Measurements from ENCODE around the gene SMARCA2.
A peak's percentile ranks its signal among the peaks of the same experiment; 100 is the strongest.

The SMARCA2 gene

DNA sequence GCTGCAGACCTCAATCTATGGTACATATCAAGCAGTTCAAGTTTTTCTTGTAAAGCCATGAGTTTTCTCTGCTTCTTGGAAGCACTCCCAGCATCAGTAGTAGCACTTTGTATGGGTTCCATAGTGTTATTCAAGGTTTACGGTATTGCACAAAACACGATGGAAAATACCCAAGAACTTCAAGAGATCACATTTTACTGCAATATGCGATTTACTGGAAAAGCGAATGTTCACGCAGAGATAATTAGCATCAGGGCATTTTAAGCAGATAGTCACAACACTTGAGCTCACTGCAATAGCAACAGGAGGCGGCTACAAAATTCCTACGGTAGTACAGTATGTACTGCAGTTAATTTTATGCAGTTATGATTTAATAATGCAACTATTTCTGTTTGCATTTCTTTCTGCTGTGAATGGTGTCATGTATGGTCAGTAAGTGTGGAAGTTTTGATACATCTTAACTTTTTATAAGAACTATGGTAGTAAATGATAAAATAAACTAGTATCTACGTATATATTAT, 200.8 kb downstream of the SMARCA2 start:
- DNase-seq (ENCODE audit: low read depth), result no peak

- DNase-seq (ENCODE audit: low read depth), result no peak
Observed at GRCh38 chr9:2216591-2216990, 201.4 kb downstream of the SMARCA2 start.

- DNase-seq (ENCODE audit: low read depth), result no peak
Observed at GRCh38 chr9:2217540-2217939, 202.4 kb downstream of the SMARCA2 start.

DNA sequence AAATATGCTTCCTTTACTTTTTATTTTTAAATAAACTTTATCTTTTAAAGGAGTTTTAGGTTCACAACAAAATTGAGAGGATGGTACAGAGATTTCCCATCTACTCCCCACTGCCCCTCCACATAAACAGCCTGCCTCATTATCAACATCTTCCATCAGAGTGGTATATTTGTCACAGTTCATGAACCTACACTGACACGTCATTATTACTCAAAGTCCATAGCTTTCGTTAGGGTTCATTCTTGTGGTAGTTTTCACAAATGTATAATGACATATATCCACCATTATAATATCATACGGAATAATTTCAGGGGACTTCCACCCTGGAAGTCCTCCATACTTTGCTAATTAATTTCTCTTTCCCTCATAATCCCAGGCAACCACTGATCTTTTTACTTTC, 204.9 kb downstream of the SMARCA2 start:
- DNase-seq (ENCODE audit: low read depth), result no peak

DNA sequence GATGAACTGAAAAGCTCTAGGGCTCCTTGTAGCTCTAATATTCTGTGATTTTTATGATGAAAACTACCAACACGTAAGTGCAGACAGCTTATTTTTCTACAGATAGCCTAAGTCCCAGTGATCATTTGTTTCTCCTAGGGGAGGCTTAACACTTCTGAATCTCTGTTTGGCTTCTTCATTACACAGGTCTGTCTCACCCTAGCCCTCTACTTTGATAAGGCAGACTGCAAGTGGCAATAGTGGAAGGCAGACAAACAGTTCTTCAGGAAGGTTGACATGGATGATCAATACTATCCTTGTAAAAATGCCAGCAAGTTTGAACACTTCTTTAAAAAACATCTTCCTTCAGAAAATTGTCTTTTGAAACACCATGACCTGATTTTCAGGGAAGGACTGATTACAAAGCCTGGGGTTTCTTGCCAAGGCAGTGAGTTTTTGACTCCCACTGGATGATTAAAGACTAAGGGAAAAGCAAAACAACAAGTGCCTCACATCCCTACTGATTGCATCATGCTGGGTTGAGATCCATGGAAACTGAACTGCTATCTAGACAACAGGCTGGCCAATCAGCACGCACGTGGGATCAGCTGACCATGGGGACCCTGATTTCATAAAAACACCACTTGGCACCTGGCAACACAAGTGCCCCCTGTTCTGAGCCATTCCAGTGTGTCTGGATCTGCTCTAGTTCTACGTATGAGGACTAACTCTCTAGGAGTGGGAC, 212.2 kb downstream of the SMARCA2 start:
- no peak for DNase-seq (ENCODE audit: low read depth)

- DNase-seq (ENCODE audit: low read depth), result no peak
Observed at GRCh38 chr9:2228132-2228531, 213.0 kb downstream of the SMARCA2 start.

DNA sequence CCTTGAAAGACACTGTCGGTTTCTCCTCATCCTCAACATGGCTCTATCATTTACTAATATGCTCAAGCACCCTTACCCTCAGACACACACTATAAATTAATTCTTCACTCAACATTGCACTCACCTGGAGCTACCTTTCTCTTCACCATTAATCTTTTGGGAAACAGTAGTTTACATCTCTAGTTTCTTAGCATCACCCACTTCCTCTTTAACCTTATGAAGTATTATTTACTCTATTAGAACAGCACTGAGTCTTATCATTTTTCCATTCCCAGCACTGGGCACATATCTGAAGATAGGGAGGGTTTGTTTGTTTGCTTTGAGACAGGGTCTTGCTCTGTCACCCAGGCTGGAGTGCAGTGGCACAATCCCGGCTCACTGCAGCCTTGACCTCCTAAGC, 213.5 kb downstream of the SMARCA2 start:
- DNase-seq (ENCODE audit: low read depth), result no peak

GRCh38 chr9:2229109-2229721, 214.1 kb downstream of the SMARCA2 start:
- no peak for DNase-seq (ENCODE audit: low read depth)

- no peak for DNase-seq (ENCODE audit: low read depth)
Observed at GRCh38 chr9:2230362-2230761, 215.2 kb downstream of the SMARCA2 start.

DNA sequence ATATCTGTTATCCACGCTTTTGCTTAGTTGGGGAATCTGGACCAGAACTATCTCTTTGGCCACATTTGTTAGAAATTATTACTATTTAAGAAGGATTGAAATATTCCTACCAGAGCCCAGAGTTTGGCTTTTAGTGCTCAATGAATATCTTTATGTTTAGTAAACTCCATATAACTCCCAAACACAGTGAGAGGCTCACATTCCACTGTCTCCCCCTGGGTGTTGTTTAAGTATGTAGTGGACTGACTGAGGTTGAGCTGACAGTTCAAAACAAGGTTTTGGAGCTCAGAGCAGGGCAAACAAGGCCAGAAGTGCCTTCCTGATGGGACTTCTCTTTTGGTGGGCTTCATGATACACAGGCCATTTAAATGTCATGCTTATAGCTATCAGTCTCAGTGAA, 216.0 kb downstream of the SMARCA2 start:
- no peak for DNase-seq (ENCODE audit: low read depth)

DNA sequence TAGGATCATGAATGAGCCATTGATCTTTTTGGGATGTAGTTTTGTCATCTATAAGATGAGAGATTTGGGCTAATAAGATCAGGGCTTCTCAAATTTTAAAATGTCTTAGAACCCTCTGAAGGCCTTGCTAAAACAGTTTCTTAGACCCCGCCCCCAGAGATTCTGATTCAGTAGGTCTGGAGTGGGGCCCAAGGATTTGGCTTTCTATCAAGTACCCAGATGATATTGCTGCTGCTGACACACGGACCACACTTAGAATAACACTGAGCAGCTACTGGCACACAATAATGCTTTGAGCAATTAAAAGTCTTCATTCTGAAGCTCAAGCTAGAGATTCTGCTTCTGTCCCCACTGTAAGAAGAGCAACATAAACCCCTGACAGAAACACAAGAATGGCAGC, 216.7 kb downstream of the SMARCA2 start:
- DNase-seq (ENCODE audit: low read depth), result no peak

- DNase-seq (ENCODE audit: low read depth), result no peak
Observed at GRCh38 chr9:2233274-2233673, 218.1 kb downstream of the SMARCA2 start.

DNA sequence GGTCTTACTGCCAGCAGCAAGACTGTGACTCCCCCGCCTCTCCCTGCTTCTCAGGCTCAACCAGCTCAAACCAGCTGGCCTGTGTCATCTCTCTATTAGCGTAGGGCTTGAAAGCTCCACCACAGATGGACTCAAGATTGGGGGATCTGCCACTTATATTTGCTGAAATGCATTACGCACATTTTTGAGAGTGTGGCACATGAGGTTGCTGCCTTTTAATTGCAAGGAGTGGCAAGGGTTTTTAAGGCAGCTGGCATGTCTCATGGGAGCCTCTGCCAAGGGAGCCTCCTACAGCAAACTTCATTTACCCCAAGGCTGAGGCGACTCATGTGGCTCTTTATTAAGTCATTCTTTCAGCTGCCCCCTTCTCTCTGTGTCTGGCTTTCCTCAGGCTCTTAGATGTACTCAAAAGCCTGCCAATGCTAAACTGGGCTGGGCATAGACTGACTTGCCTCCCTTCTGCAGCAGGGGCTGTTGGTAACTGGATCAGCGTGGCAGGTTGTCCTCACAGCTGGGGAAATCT, 219.3 kb downstream of the SMARCA2 start:
- DNase-seq (ENCODE audit: low read depth), result no peak

DNA sequence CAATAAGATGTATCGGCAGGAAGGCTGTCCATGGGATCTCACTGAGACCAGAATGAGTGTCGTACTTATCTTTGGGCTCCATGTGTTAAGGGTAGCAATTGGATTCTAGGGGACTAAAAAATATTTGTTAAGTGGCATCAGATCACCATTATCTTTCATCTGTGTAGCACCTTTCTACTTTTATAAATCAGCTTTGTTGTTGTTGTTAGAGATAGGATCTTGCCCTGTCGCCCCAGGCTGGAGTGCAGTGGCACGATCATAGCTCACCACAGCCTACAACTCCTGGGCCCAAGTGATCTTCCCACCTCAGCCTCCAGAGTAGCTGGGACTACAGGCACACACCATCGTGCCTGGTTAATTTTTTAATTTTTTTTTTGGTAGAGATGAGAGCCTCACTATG, 220.5 kb downstream of the SMARCA2 start:
- no peak for DNase-seq (ENCODE audit: low read depth)

DNA sequence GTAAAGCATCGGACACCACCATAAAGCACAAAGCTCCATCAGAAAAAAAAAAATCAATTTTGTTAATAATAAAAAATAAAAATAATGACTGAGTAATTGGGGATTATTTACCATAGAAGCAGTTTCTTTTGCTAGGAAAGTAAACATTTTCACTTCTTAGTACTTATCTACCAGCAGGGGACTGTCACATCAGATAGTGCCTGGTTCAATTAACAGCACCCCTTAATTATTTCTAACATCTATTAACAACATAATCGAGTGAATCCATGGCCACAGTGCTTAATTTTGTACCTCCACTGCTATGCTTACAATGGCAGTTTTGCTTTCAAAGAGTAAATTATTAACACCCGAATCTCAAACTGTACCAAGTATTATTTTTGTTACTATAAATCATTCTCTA, 221.7 kb downstream of the SMARCA2 start:
- no peak for DNase-seq (ENCODE audit: low read depth)

DNA sequence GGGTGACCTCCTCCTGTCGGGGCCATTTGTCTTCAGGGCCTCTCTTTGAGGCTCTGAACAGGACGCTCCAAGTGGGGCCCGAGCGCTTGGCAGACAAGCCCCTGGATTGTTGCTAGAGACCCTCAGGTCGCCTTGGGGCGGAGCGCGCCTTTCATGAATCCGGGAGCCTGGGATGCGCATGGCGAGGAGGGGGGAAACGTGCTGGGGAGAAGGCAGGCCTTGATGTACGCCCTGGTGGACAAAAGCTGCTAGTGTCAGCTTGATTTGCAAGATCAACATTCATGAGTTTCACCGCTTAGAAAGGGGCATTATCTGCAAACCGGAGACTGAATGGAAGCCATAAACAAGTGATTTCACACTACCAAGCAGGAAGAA, 226.3 kb downstream of the SMARCA2 start:
- DNase-seq (ENCODE audit: low read depth), result no peak

GRCh38 chr9:2241836-2242741, 226.9 kb downstream of the SMARCA2 start:
- DNase-seq (ENCODE audit: low read depth), result peak; percentile 58

GRCh38 chr9:2242831-2243330, 227.7 kb downstream of the SMARCA2 start:
- DNase-seq (ENCODE audit: low read depth), result no peak
